GM12801 (cell line): ENCODE results near the gene PANX1.

Experiments
- CTCF ChIP-seq: IDR thresholded peaks from one replicate; pipeline ENCODE4 v1.5.1; 2011; ENCODE audit warnings: control low read depth; ENCODE audit not compliant: insufficient read length; ENCODE audit errors: extremely low read depth

PANX1 gene

GRCh38 chr11:94104734-94105133 is 23.9 kb upstream of the PANX1 start:
- no peak for TF ChIP-seq CTCF

GRCh38 chr11:94106716-94107115 is 21.9 kb upstream of the PANX1 start:
- TF ChIP-seq CTCF = no peak

DNA sequence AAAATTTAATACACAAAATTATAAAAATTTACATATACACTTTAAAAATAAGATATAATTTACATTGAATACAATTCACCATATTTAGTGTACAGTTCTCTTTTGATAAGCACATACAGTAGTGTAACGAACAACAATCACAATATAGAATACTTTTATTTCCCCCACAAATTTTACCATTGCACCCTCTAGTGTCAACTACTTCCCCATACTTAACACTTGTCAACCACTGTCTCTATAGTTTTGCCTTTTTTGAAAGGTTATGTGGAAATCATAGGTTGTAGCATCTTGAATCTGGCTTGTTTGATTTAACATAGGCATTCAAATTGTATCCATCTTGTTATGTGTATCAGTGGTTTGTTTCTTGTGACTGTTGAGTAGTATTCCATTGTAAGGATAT is 21.3 kb upstream of the PANX1 start:
- no peak for TF ChIP-seq CTCF

GRCh38 chr11:94111241-94111640 is 17.4 kb upstream of the PANX1 start:
- no peak for TF ChIP-seq CTCF

- TF ChIP-seq CTCF = no peak
Observed at GRCh38 chr11:94111660-94112059, 17.0 kb upstream of the PANX1 start.

DNA sequence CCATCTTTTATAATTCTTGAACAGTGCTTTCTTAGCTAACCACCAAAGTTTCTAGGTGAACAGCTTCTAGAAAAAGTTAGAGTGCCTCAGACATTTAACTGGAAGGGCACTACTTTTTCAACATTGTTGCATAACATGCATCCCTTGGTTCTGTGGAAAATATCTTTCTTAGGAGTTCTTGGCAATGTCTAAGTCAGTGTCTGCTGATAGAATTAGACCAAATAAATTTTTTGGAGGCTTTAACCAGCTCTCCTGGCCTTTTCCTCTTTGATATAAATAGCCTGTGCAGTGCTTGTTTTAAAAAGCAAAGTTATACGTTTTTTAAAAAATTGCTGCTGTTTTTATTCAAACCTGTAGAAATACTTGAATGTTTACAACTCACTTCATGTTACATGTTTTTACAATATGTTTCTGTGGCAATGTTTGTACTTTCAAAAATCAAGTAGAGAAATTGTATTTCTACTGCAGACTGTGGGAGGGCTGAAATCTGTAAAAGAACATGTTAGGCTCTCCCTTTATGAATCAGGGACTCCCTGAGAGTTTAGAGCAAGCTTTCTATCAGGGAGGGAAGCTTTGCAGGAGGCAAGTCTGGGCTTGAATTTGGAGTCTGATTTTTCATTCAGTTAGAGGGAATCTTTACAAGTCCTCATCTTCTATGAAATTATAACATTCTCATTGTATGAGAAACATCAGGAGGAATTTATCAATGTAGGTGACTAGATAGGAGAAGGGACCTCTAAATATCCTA is 16.3 kb upstream of the PANX1 start:
- TF ChIP-seq CTCF = no peak

- no peak for TF ChIP-seq CTCF
Observed at GRCh38 chr11:94117197-94117574, 11.5 kb upstream of the PANX1 start.
